ACC112 (cell line): ENCODE data around the gene TMEM30B.
"Not testable (repeated sequence)": the region's sequence is repeated elsewhere in the genome, so short reads cannot be mapped to it uniquely, and the experiment has no call there.

Experiments used
- H2AFZ ChIP-seq: fragments of 200-600 bp; sonication (generic); one replicate; pipeline ENCODE4 v1.6.0; 2017; ENCODE audit warnings: antibody characterized with exemption, low read length; ENCODE audit not compliant: unreplicated experiment
- H3K27ac ChIP-seq: fragments of 200-600 bp; sonication (generic); 2 replicates; pipeline ENCODE4 v1.5.1; 2014; ENCODE audit warnings: low read depth, mild to moderate bottlenecking, antibody characterized with exemption, low read length, moderate library complexity
- H3K27me3 ChIP-seq: fragments of 200-600 bp; sonication (generic); 2 replicates; pipeline ENCODE4 v1.6.1; 2014; ENCODE audit warnings: mild to moderate bottlenecking, antibody characterized with exemption, low read length, moderate library complexity, mixed read lengths; ENCODE audit not compliant: insufficient read depth
- H3K36me3 ChIP-seq: fragments of 200-600 bp; sonication (generic); 2 replicates; pipeline ENCODE4 v1.6.1; 2016; ENCODE audit warnings: mild to moderate bottlenecking, antibody characterized with exemption, low read length, moderate library complexity, mixed read lengths; ENCODE audit not compliant: insufficient read depth
- H3K4me1 ChIP-seq: fragments of 200-600 bp; sonication (generic); one replicate; pipeline ENCODE4 v1.6.1; 2016; ENCODE audit warnings: low read length, mixed read lengths; ENCODE audit not compliant: insufficient read depth, unreplicated experiment, control insufficient read depth
- H3K4me3 ChIP-seq: fragments of 200-600 bp; sonication (generic); 2 replicates; pipeline ENCODE4 v1.5.1; 2014; ENCODE audit warnings: mild to moderate bottlenecking, low read depth, low read length
- H3K79me2 ChIP-seq: fragments of 200-600 bp; sonication (generic); one replicate; pipeline ENCODE4 v1.6.0; 2016; ENCODE audit warnings: low read length; ENCODE audit not compliant: control insufficient read depth, unreplicated experiment, insufficient read depth

TMEM30B gene

GRCh38 chr14:61321385-61322010, 40.4 kb upstream of the TMEM30B start, which contains the start of gene PRKCH:
Gene PRKCH (plus strand): TSS chr14:61321579. CDS start chr14:61322102, 523 bp downstream.
- peak within 1 kb of the TSS; percentile 86 for H2AFZ ChIP-seq
- no peak within 1 kb of the TSS for H3K27ac ChIP-seq
- peak within 1 kb of the TSS; percentile 86 for H3K4me3 ChIP-seq
- H3K27me3 ChIP-seq = peaks cover 30% of the 10 kb centered on the region
- H3K79me2 ChIP-seq = no peaks in the 10 kb centered on the region
- H3K36me3 ChIP-seq = no peaks in the 10 kb centered on the region
- peaks cover 4% of the 10 kb centered on the region for H3K4me1 ChIP-seq

GRCh38 chr14:61320806-61321384, 39.8 kb upstream of the TMEM30B start:
- Histone ChIP-seq H3K79me2 (no peaks in the 10 kb centered on the region), H3K4me1 (peaks cover 4% of the 10 kb centered on the region), H3K27ac (no peak overlapping the region), H2AFZ (peak overlapping the region; percentile 86), H3K27me3 (peaks cover 34% of the 10 kb centered on the region), H3K4me3 (peak overlapping the region; percentile 86), H3K36me3 (no peaks in the 10 kb centered on the region)

- H2AFZ ChIP-seq, H3K4me1 ChIP-seq, H3K27ac ChIP-seq, H3K36me3 ChIP-seq, H3K4me3 ChIP-seq, H3K79me2 ChIP-seq: not testable (repeated sequence)
- peaks cover 34% of the 10 kb centered on the region for H3K27me3 ChIP-seq
These were observed 39.0 kb upstream of the TMEM30B start for GRCh38 chr14:61320170-61320569.

- Histone ChIP-seq H3K79me2 (no peaks in the 10 kb centered on the region), H3K27ac (no peak overlapping the region), H2AFZ (no peak overlapping the region)
These were observed 38.6 kb upstream of the TMEM30B start for GRCh38 chr14:61319706-61320105.

GRCh38 chr14:61319086-61319485, 37.9 kb upstream of the TMEM30B start:
- Histone ChIP-seq H3K27me3 (peaks cover 39% of the 10 kb centered on the region), H2AFZ (no peak overlapping the region), H3K4me3 (no peak overlapping the region), H3K79me2 (no peaks in the 10 kb centered on the region), H3K4me1 (peaks cover 4% of the 10 kb centered on the region), H3K36me3 (no peaks in the 10 kb centered on the region), H3K27ac (no peak overlapping the region)

More at GRCh38 chr14:61319706-61320105, 38.6 kb upstream of the TMEM30B start:
- peaks cover 4% of the 10 kb centered on the region for H3K4me1 ChIP-seq
- peaks cover 39% of the 10 kb centered on the region for H3K27me3 ChIP-seq
- H3K36me3 ChIP-seq = no peaks in the 10 kb centered on the region
- no peak overlapping the region for H3K4me3 ChIP-seq

GRCh38 chr14:61315313-61315712, 34.2 kb upstream of the TMEM30B start:
- H3K27ac ChIP-seq = no peak overlapping the region
- no peak overlapping the region for H2AFZ ChIP-seq
- no peaks in the 10 kb centered on the region for H3K36me3 ChIP-seq
- H3K4me3 ChIP-seq = no peak overlapping the region
- peaks cover 16% of the 10 kb centered on the region for H3K27me3 ChIP-seq
- no peaks in the 10 kb centered on the region for H3K79me2 ChIP-seq
- H3K4me1 ChIP-seq = no peaks in the 10 kb centered on the region

GRCh38 chr14:61308701-61309100, 27.6 kb upstream of the TMEM30B start:
- not testable (repeated sequence) for H2AFZ ChIP-seq, H3K4me1 ChIP-seq, H3K27ac ChIP-seq, H3K27me3 ChIP-seq, H3K36me3 ChIP-seq, H3K4me3 ChIP-seq, H3K79me2 ChIP-seq

GRCh38 chr14:61308198-61308597, 27.1 kb upstream of the TMEM30B start:
- Histone ChIP-seq H3K27me3 (no peaks in the 10 kb centered on the region), H3K36me3 (no peaks in the 10 kb centered on the region), H3K4me3 (no peak overlapping the region), H3K27ac (no peak overlapping the region), H2AFZ (no peak overlapping the region), H3K4me1 (no peaks in the 10 kb centered on the region), H3K79me2 (no peaks in the 10 kb centered on the region)

GRCh38 chr14:61304688-61305087, 23.6 kb upstream of the TMEM30B start:
- Histone ChIP-seq H3K27ac (no peak overlapping the region), H2AFZ (no peak overlapping the region), H3K4me3 (no peak overlapping the region), H3K27me3 (no peaks in the 10 kb centered on the region), H3K4me1 (no peaks in the 10 kb centered on the region), H3K79me2 (no peaks in the 10 kb centered on the region), H3K36me3 (no peaks in the 10 kb centered on the region)

GRCh38 chr14:61300754-61301153, 19.6 kb upstream of the TMEM30B start:
- Histone ChIP-seq H3K4me3 (no peak overlapping the region), H3K36me3 (no peaks in the 10 kb centered on the region), H3K79me2 (no peaks in the 10 kb centered on the region), H3K27me3 (no peaks in the 10 kb centered on the region), H2AFZ (no peak overlapping the region), H3K4me1 (peaks cover 5% of the 10 kb centered on the region), H3K27ac (no peak overlapping the region)

- no peak overlapping the region for H2AFZ ChIP-seq
- H3K36me3 ChIP-seq = no peaks in the 10 kb centered on the region
- H3K27me3 ChIP-seq = no peaks in the 10 kb centered on the region
- H3K27ac ChIP-seq = no peak overlapping the region
- H3K4me1 ChIP-seq = peaks cover 5% of the 10 kb centered on the region
- H3K4me3 ChIP-seq = no peak overlapping the region
- H3K79me2 ChIP-seq = no peaks in the 10 kb centered on the region
These were observed 19.1 kb upstream of the TMEM30B start for GRCh38 chr14:61300209-61300608.
